ENCODE data around the gene ADAM12. TPM values are rescaled to one million over a fixed set of nuclear protein-coding genes. Genes with fewer than 3 reads are reported as not detected.

The ADAM12 gene
- total and polyA plus RNA-seq, 2 donors (not counting 3 experiments of a cell fraction or from before 2014, with no cell fraction given): 0.22 to 0.33 TPM

DNA sequence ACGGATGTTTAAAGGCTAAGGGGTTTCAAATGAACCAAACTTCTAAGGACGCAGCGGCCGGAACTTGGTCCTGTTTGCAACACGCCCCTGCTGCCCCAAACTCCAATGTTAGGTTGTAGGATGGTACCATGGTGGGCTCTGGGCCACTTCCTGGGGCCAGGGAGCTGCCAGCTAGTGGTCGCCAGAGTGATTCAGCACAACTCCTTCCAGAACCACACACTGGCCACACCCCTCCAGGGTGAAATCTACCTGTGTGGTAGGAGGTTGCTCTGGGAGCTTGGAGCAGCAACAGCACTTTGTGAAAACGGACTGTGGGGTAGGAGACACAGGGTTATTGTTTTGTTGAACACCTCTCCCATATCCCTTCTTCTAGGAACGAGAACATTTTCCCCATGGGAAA is 330.8 kb downstream of the ADAM12 start:
- TF ChIP-seq FOS (IDR thresholded peaks at IDR 0.05; ENCODE audit: borderline replicate concordance, insufficient read depth, low read length): no peak
- TF ChIP-seq EZH2 (IDR thresholded peaks at IDR 0.05; ENCODE audit: borderline replicate concordance, low read depth, low read length, severe bottlenecking): no peak
- no peak for TF ChIP-seq JUN (IDR thresholded peaks at IDR 0.05; ENCODE audit: borderline replicate concordance, insufficient read depth, insufficient read length, low read depth)
- TF ChIP-seq, protein P1, sequence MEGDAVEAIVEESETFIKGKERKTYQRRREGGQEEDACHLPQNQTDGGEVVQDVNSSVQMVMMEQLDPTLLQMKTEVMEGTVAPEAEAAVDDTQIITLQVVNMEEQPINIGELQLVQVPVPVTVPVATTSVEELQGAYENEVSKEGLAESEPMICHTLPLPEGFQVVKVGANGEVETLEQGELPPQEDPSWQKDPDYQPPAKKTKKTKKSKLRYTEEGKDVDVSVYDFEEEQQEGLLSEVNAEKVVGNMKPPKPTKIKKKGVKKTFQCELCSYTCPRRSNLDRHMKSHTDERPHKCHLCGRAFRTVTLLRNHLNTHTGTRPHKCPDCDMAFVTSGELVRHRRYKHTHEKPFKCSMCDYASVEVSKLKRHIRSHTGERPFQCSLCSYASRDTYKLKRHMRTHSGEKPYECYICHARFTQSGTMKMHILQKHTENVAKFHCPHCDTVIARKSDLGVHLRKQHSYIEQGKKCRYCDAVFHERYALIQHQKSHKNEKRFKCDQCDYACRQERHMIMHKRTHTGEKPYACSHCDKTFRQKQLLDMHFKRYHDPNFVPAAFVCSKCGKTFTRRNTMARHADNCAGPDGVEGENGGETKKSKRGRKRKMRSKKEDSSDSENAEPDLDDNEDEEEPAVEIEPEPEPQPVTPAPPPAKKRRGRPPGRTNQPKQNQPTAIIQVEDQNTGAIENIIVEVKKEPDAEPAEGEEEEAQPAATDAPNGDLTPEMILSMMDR (IDR thresholded peaks at IDR 0.05; ENCODE audit: extremely low read depth in 1 of 2, insufficient read depth in 1 of 2, low read depth in 1 of 2, low read length in 2 of 2): no peak
- no peak for TF ChIP-seq POLR2AphosphoS5 (IDR thresholded peaks at IDR 0.05; ENCODE audit: insufficient read depth, low read depth, low read length)
- TF ChIP-seq MYC (IDR thresholded peaks at IDR 0.05; ENCODE audit: low read depth, low read length): no peak
- no peak for TF ChIP-seq GATA2 (IDR thresholded peaks at IDR 0.05; ENCODE audit: insufficient read depth, insufficient read length, low read depth, low read length)
- TF ChIP-seq, protein P2, sequence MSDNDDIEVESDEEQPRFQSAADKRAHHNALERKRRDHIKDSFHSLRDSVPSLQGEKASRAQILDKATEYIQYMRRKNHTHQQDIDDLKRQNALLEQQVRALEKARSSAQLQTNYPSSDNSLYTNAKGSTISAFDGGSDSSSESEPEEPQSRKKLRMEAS (IDR thresholded peaks at IDR 0.05; ENCODE audit: insufficient read depth, insufficient read length): no peak
- no peak for TF ChIP-seq POLR2A (IDR thresholded peaks at IDR 0.05; ENCODE audit: low read depth, low read length)
- Histone ChIP-seq H3K36me3 (ENCODE audit: control insufficient read depth in 2 of 2, extremely low read depth in 1 of 2, insufficient read depth in 2 of 2, low read length in 2 of 2) (no peaks in the 10 kb centered on the region), H3K27ac (ENCODE audit: insufficient read depth, low read depth, low read length) (no peak overlapping the region), H3K9me1 (replicated peaks; ENCODE audit: control insufficient read depth, extremely low read depth, insufficient read depth, low read length) (no peaks in the 10 kb centered on the region), H4K20me1 (replicated peaks; ENCODE audit: control insufficient read depth, extremely low read depth, insufficient read depth, low read length) (no peaks in the 10 kb centered on the region), H3K4me2 (ENCODE audit: insufficient read depth, low read length) (no peak overlapping the region), H3K27me3 (ENCODE audit: control insufficient read depth in 2 of 2, insufficient read depth in 2 of 2, low read length in 2 of 2) (no peaks in the 10 kb centered on the region), H3K4me3 (replicated peaks in 1 of 3; ENCODE audit: insufficient read depth in 1 of 3, low read depth in 1 of 3, low read length in 3 of 3) (no peak overlapping the region), H3K4me1 (ENCODE audit: control insufficient read depth, extremely low read depth, insufficient read depth, low read length) (peaks cover 41% of the 10 kb centered on the region), H3K9ac (replicated peaks; ENCODE audit: extremely low read depth, insufficient read depth, low read length) (no peak overlapping the region), H3K9me3 (replicated peaks; ENCODE audit: control insufficient read depth, insufficient read depth, low read length) (no peaks in the 10 kb centered on the region), H2AFZ (ENCODE audit: low read depth, low read length) (no peak overlapping the region), H3K79me2 (ENCODE audit: control insufficient read depth, insufficient read depth, low read length) (no peaks in the 10 kb centered on the region)
- no peak for DNase-seq (ENCODE audit: low read depth, low spot score)
- intact Hi-C loops (cut with micrococcal nuclease): no loop called here
- no TSS peak for BruUV-seq (replicated peaks)
- no peak for FAIRE-seq
- POLR2A ChIA-PET: no interaction called here
- dilution Hi-C loops (cut with MboI; ENCODE audit: extremely low pct_ligation_motif_present, low sequenced_read_pairs): no loop called here
- CTCF ChIA-PET: no interaction called here
